Hepatocyte (in vitro differentiated cells): ENCODE data around the gene ELF3. TPM values are rescaled to one million over a fixed set of nuclear protein-coding genes. Genes with fewer than 3 reads are reported as not detected.
A peak's percentile ranks its signal among the peaks of the same experiment; 100 is the strongest.

Source experiments
- DNase-seq: peaks from one replicate; pipeline ENCODE4 v3.0.0-alpha.2; 2016; ENCODE audit warnings: low spot score
- H2AFZ ChIP-seq: fragments of 200-600 bp; sonication (generic); 2 replicates; pipeline ENCODE4 v1.6.0; 2016; ENCODE audit warnings: antibody characterized with exemption, mild to moderate bottlenecking
- H3K27ac ChIP-seq: fragments of 200-600 bp; sonication (generic); 2 replicates; pipeline ENCODE4 v1.5.1; 2016; ENCODE audit warnings: mild to moderate bottlenecking
- H3K27me3 ChIP-seq: fragments of 200-600 bp; sonication (generic); 2 replicates; pipeline ENCODE4 v1.6.1; 2016
- H3K36me3 ChIP-seq: fragments of 200-600 bp; sonication (generic); replicated peaks from 2 replicates; pipeline ENCODE4 v1.5.1; 2016; ENCODE audit warnings: low read depth; ENCODE audit not compliant: insufficient read depth
- H3K4me1 ChIP-seq: fragments of 200-600 bp; sonication (generic); 2 replicates; pipeline ENCODE4 v1.5.1; 2016; ENCODE audit warnings: mild to moderate bottlenecking, moderate library complexity; ENCODE audit not compliant: insufficient read depth
- H3K4me2 ChIP-seq: fragments of 200-600 bp; sonication (generic); 2 replicates; pipeline ENCODE4 v1.6.0; 2016
- H3K4me3 ChIP-seq: fragments of 200-600 bp; sonication (generic); 2 replicates; pipeline ENCODE4 v1.5.1; 2016; ENCODE audit warnings: mild to moderate bottlenecking
- H3K79me2 ChIP-seq: fragments of 200-600 bp; sonication (generic); 2 replicates; pipeline ENCODE4 v1.6.0; 2017; ENCODE audit warnings: mild to moderate bottlenecking
- H3K9me2 ChIP-seq: fragments of 200-600 bp; sonication (generic); replicated peaks from 2 replicates; pipeline ENCODE4 v1.6.0; 2017; ENCODE audit warnings: mild to moderate bottlenecking; ENCODE audit not compliant: insufficient read depth
- H3K9me3 ChIP-seq: fragments of 200-600 bp; sonication (generic); 2 replicates; pipeline ENCODE4 v1.5.1; 2016; ENCODE audit warnings: low read depth, mild to moderate bottlenecking
- H4K20me1 ChIP-seq: fragments of 200-600 bp; sonication (generic); 2 replicates; pipeline ENCODE4 v1.6.0; 2016; ENCODE audit warnings: mild to moderate bottlenecking; ENCODE audit not compliant: insufficient read depth, poor library complexity, severe bottlenecking
- EZH2 ChIP-seq: fragments of 200-600 bp; sonication (generic); IDR thresholded peaks from 2 replicates; pipeline ENCODE4 v1.6.1; 2016; ENCODE audit warnings: antibody characterized with exemption, mild to moderate bottlenecking, borderline replicate concordance
- EZH2phosphoT487 ChIP-seq: fragments of 200-600 bp; sonication (generic); IDR thresholded peaks from one replicate; pipeline ENCODE4 v1.6.1; 2018; ENCODE audit warnings: antibody characterized with exemption, mild to moderate bottlenecking, low read depth, moderate library complexity; ENCODE audit not compliant: unreplicated experiment, severe bottlenecking
- WGBS: methylation state at CpG from one replicate; pipeline ENCODE4 v1.1.6; 2016; ENCODE audit warnings: low lambda C conversion rate; ENCODE audit errors: missing lambda C conversion rate; 5-methylcytosine and 5-hydroxymethylcytosine counted together
- polyA plus RNA-seq: library from polyadenylated mRNA; unstranded; fragments of >200 nt; fragmentation: Nextera tagmentation; extraction: Ambion mirVana; gene quantifications from 2 replicates; pipeline ENCODE4 v1.2.1, GENCODE V29; 2016
- total RNA-seq: library from RNA; depleted of rRNA; stranded (reverse); fragments of >200 nt; gene quantifications from 2 replicates; pipeline ENCODE4 v1.2.3, GENCODE V29; 2014
- TF ChIP-seq, protein P1 (sequence below): fragments of 200-600 bp; sonication (generic); IDR thresholded peaks from 2 replicates; pipeline ENCODE4 v1.5.1; 2016; ENCODE audit warnings: antibody characterized with exemption, mild to moderate bottlenecking; ENCODE audit not compliant: poor library complexity

The ELF3 gene
- total and polyA plus RNA-seq, 2 experiments from 2014 or later, result 333 to 367 TPM

DNA sequence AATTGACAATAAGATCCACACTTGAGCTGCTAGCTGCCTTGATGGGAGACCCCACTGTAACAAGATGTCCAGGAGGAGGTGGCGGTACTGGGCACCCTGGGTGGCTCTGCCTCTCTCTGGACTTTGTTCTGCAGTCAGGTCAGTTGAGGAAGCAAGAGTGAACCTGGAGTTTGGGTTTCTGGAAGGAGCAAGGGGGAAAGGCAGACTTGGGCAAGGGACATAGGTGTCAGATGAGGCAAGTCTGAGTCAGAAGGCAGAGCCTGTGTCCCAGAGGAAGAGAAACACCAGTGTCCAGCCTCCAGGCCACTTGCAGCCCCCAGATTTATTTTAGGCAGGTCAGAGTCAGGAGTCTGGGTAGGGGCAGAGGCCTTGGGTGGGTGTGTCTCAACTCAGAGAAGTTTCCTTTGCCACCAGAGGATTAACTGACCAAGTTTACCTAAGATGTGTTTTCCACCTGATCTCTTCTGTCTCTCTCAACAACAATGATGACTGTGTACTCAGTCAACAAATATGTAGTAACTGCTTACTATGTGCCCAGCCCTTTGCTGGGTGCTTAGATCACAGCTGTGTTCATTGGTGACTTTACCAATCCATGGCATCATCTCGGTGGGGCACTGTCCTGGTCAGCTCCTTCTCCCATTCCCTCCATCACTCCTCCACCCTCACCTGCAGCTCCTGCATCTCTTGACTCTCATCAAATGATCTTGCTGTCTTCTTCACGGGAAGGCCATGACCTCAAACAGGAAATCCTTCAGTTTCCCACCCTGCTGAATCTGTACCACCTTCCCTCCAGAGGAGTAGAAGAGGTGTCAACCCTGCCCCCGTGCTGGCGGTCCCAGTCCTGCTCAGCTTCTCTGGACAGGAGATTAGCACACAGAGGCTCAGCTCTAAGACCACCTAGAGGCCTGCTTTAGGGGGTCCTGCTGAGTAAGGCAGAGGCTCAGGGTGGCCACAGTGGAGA lies 36.6 kb downstream of the ELF3 start:
- Histone ChIP-seq H3K4me1 (peaks cover 30% of the 10 kb centered on the region), H3K27ac (peak overlapping the region; percentile 90), H3K36me3 (no peaks in the 10 kb centered on the region), H2AFZ (no peak overlapping the region), H3K9me2 (no peaks in the 10 kb centered on the region), H3K4me3 (no peak overlapping the region), H3K4me2 (peak overlapping the region; percentile 41), H3K9me3 (no peaks in the 10 kb centered on the region), H3K27me3 (no peaks in the 10 kb centered on the region), H4K20me1 (no peaks in the 10 kb centered on the region), H3K79me2 (no peaks in the 10 kb centered on the region)
- 70% methylated on average over 5 of the region's 5 CpGs for WGBS
- TF ChIP-seq EZH2 (no peak), EZH2phosphoT487 (no peak)
- TF ChIP-seq, protein P1, sequence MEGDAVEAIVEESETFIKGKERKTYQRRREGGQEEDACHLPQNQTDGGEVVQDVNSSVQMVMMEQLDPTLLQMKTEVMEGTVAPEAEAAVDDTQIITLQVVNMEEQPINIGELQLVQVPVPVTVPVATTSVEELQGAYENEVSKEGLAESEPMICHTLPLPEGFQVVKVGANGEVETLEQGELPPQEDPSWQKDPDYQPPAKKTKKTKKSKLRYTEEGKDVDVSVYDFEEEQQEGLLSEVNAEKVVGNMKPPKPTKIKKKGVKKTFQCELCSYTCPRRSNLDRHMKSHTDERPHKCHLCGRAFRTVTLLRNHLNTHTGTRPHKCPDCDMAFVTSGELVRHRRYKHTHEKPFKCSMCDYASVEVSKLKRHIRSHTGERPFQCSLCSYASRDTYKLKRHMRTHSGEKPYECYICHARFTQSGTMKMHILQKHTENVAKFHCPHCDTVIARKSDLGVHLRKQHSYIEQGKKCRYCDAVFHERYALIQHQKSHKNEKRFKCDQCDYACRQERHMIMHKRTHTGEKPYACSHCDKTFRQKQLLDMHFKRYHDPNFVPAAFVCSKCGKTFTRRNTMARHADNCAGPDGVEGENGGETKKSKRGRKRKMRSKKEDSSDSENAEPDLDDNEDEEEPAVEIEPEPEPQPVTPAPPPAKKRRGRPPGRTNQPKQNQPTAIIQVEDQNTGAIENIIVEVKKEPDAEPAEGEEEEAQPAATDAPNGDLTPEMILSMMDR, result no peak
- DNase-seq, result no peak

DNA sequence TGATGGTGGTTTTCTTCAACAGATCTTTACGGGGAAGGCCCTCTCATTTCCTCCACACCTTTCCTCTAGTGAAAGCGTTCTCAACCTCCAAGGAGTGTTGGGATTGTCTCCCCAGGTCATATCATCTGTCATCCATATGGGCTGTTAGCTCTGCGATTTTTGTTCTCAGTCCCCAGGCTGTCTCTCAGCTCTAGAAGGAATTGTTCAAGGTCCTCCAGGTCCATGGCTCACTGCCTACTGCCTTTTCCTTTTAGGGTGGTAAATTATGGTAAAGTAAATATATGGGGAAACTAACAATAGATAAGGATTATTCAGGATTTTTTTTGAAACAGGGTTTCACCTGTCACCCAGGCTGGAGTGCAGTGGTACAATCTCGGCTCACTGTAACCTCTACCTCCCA lies 37.6 kb downstream of the ELF3 start:
- Histone ChIP-seq H3K4me1 (peaks cover 28% of the 10 kb centered on the region), H4K20me1 (no peaks in the 10 kb centered on the region)

DNA sequence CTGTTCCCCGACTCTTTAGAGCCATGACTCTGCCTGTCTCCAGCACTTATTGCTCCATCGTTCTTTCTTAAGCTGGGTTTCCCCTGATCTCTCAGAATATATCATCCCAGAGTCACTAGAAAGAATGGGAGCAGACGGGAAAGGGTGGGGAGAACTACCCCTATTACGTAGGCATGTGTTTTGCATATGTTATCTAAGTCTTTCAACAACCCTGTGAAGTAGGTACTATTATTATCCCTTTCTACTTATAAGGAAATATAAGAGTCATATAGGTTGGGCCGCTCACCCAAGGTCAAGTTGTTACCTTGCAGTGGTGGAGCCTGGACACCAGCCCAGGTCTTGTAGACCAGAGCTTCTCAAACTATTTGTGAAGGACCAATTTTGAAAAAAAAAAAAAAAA lies 38.7 kb downstream of the ELF3 start:
- Histone ChIP-seq H3K9me3 (no peaks in the 10 kb centered on the region), H3K36me3 (no peaks in the 10 kb centered on the region), H4K20me1 (no peaks in the 10 kb centered on the region), H3K4me3 (no peak overlapping the region), H3K4me1 (peaks cover 25% of the 10 kb centered on the region), H2AFZ (no peak overlapping the region), H3K9me2 (no peaks in the 10 kb centered on the region), H3K4me2 (no peak overlapping the region), H3K27ac (peak overlapping the region; percentile 90), H3K27me3 (no peaks in the 10 kb centered on the region), H3K79me2 (no peaks in the 10 kb centered on the region)
- no peak for DNase-seq
- WGBS, result 78% methylated on average over 5 of the region's 5 CpGs
- no peak for TF ChIP-seq EZH2
- no peak for TF ChIP-seq EZH2phosphoT487
- TF ChIP-seq, protein P1, result no peak

More for the DNA sequence above, 37.6 kb downstream of the ELF3 start:
- Histone ChIP-seq H3K36me3 (no peaks in the 10 kb centered on the region), H3K4me2 (no peak overlapping the region), H3K9me2 (no peaks in the 10 kb centered on the region), H3K9me3 (no peaks in the 10 kb centered on the region), H3K79me2 (no peaks in the 10 kb centered on the region), H3K27ac (peak overlapping the region; percentile 90), H3K4me3 (no peak overlapping the region), H2AFZ (no peak overlapping the region), H3K27me3 (no peaks in the 10 kb centered on the region)
- WGBS, result 73% methylated on average over 4 of the region's 4 CpGs
- DNase-seq, result no peak
- TF ChIP-seq EZH2, result no peak
- TF ChIP-seq, protein P1, result no peak
- TF ChIP-seq EZH2phosphoT487, result no peak
